Activated naive CD4-positive, alpha-beta T cell treated with anti-CD3 and anti-CD28 coated beads, Interleukin-2, amount 50 U/mL, for 72 hours (primary cell): ENCODE results near the gene LARP4B. TPM values are rescaled to one million over a fixed set of nuclear protein-coding genes. Genes with fewer than 3 reads are reported as not detected.

Source experiments
- ATAC-seq, 2 donors: fragments of 150-1000 bp; cut with Tn5 transposase; 2 replicates each; pipeline ENCODE4 v1.10.0; 2021; ENCODE audit warnings: mild to moderate bottlenecking in 2 of 2, moderate library complexity in 2 of 2
- DNase-seq, 2 donors: peaks; one replicate each; pipeline ENCODE4 v3.0.0; 2021 to 2022; ENCODE audit warnings: low spot score in 2 of 2
- H3K27ac Mint-ChIP-seq, 2 donors: one replicate each; pipeline ENCODE4 v1.8.0; 2022; ENCODE audit warnings: mild to moderate bottlenecking in 2 of 2, mixed read lengths in 2 of 2
- H3K36me3 Mint-ChIP-seq, 2 donors: one replicate each; pipeline ENCODE4 v1.8.0; 2022; ENCODE audit warnings: mixed read lengths in 2 of 2
- H3K9me3 Mint-ChIP-seq, 2 donors: one replicate each; pipeline ENCODE4 v1.8.0; 2022; ENCODE audit warnings: mixed read lengths in 2 of 2
- total RNA-seq, 2 donors: library from RNA; stranded (reverse); gene quantifications; one replicate each; pipeline ENCODE4 v1.2.3, GENCODE V29; 2022

Gene LARP4B
- 100 to 1,000 TPM in 1 of 2 donors, 10 to 100 TPM in 1; 87.4 to 122 TPM for total RNA-seq

DNA sequence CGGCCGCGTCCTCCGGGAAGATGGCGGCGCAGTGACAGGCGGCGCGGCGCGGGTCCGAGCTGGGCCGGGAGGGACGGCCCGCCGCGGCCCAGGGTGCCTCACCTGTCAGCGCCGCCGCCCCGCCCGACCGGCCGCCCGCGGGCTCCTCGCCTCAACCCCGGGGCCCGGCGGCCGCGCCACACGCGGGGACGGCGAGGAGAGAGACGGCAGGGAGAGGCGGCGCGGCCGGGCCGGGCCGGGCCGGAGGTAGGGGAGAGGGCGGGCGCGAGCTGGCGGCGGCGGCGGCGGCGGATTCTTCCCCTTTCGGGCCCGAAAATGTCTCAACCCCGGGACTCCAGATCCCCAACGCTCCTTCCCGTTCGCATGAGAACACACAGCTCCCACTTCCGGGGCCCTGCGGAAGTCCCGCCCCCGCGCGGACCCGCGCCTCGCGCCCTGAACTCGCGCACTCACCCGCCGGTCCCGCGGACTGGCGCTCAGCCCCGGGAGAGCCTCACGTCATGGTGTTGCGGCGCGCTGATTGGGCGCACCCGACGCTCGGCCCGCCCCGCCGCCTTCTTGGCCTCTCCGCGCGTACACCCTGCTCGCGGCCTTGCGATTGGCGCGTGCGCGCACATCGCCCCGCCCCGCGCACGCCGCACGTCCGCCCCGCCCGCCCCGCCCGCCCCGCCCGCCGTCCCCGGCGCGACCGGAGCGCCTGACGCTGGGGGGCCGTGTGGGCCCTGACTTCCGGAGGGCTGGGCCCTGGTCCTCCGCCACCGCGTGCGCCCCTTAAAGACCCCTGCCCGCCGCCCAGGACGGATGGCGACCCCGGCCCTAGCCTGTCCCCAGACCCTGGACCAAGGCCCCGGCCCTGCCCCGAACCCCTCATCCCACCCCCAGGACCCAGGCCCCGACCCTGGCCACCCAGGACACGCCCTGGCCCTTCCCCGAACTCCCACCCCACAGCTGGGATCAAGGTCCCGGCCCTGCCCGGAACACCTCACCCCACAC lies at the start of gene LARP4B:
TSS of gene LARP4B (minus strand) at position 380 of the 993 bp plus-strand sequence. CDS start 45,984 bp downstream, outside the sequence.
- peak within 1 kb of the TSS; percentile 92 to 98 for H3K27ac Mint-ChIP-seq
- peak; percentile 97 to 99 for DNase-seq
- H3K36me3 Mint-ChIP-seq = peaks cover 8 to 21% of the 10 kb centered on the region in 2 donors
- peak; percentile 97 to 98 for ATAC-seq
- H3K9me3 Mint-ChIP-seq = no peaks in the 10 kb centered on the region

DNA sequence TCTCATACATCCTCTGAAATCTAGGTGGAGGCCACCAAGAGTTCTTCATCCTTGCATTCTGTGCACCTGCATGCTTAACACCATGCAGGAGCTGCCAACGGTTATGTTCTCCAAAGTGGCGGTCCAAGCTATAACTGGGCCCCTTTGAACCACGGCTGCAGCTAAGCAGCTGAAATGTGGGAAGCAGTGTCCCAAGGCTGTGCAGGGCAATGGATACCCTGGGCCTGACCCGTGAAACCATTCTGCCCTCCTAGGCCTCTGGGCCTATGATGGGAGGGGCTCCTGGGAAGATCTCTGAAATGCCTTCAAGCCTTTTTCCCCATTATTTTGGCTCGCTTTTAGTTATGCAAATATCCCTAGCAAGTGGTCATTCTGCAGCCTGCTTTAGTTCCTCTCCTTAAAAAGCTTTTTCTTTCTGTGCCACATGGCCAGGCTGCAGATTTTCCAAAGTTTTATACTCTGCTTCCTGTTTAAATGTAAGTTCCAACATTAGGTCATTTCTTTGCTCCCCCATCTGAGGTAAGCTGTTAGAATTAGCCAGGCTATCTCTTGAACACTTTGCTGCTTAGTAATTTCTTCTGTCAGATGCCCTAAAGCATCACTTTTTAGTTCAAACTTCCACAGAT lies 49.1 kb upstream of the LARP4B start:
- Mint-ChIP-seq H3K36me3 (peaks cover 28% of the 10 kb centered on the region in 2 donors), H3K9me3 (peaks cover 14 to 24% of the 10 kb centered on the region in 2 donors), H3K27ac (no peak overlapping the region)
- no peak for ATAC-seq
- DNase-seq = peak in 1 of 2 donors; percentile 34

DNA sequence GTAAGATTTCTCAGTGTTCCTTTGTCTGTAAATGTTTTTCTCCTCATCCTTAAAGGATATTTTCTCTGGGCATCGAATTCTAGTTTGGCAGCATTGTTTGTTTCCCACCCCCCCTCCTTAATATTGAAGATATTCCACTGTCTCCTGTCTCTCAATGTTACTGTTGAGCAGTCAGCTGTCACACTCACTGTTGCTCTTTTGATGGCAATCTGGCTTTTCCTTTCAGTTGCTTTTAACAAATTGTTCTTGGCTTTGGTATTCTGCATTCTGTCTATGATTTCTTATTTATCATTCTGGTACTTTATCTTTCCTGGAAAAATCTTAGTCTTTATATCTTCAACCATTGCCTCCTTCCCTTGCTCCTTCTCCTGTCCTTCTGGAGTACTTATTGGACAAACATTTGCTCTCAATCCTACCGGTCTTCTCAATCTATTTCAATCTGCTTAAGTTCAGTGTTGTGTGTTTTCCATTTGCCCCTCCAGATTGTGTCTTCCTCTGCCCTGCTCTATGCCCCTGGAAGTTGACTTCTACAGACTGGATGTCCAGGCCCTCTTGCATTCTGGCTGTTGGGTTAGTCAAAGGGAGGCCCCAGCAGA lies 47.4 kb upstream of the LARP4B start:
- Mint-ChIP-seq H3K9me3 (peaks cover 14 to 24% of the 10 kb centered on the region in 2 donors), H3K36me3 (peaks cover 28% of the 10 kb centered on the region in 2 donors), H3K27ac (no peak overlapping the region)
- DNase-seq (no peak), ATAC-seq (no peak)

GRCh38 chr10:976316-976715 lies 44.8 kb upstream of the LARP4B start:
- ATAC-seq (no peak), DNase-seq (no peak)
- peaks cover 26 to 28% of the 10 kb centered on the region in 2 donors for H3K36me3 Mint-ChIP-seq
- H3K27ac Mint-ChIP-seq = no peak overlapping the region
- H3K9me3 Mint-ChIP-seq = peaks cover 14 to 24% of the 10 kb centered on the region in 2 donors

GRCh38 chr10:974785-975074 lies 43.2 kb upstream of the LARP4B start:
- H3K36me3 Mint-ChIP-seq = peaks cover 12 to 17% of the 10 kb centered on the region in 2 donors
- DNase-seq (no peak), ATAC-seq (no peak)
- peaks cover 7 to 16% of the 10 kb centered on the region in 2 donors for H3K9me3 Mint-ChIP-seq
- H3K27ac Mint-ChIP-seq = no peak overlapping the region

DNA sequence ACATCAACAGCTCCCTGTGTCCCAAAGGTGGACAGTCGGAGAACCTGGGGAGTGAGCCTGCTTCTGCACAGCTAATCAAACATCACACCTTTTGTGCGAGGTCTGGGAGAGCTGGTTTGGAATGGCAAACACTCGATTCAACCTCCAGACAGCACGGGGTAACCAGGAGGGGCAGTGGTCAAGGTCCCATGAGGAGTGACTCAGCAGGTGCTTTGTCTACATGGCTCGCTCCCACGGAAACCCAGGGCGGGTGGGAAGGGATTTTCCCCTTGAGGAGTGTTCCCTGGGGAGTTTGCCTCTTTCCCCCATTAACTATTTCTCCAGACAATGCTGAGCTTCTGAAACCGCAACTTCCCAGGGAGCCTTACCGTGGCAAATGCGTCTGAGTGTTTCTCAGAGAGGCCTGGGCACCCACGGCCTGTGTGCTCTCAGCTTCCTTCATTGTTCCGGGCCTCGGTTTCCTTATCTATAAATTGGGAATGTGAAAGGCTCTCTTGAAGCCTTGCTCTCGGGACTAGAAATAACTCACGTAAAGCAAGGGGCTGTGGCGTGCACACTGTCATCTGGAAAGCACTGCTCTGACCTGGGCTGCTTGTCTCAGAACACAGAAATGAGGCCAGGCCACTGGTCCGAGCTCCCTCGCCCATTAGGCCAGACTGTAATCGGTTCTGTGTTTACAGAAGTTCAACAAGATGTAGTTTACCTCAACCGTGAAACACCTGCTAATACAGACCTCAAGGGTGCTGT lies 42.7 kb upstream of the LARP4B start:
- H3K36me3 Mint-ChIP-seq = peaks cover 7 to 11% of the 10 kb centered on the region in 2 donors
- peaks cover 6 to 15% of the 10 kb centered on the region in 2 donors for H3K9me3 Mint-ChIP-seq
- no peak overlapping the region for H3K27ac Mint-ChIP-seq
- DNase-seq (no peak), ATAC-seq (no peak)

- ATAC-seq = no peak
- no peak overlapping the region for H3K27ac Mint-ChIP-seq
Measured at GRCh38 chr10:972763-973162, 41.3 kb upstream of the LARP4B start.

DNA sequence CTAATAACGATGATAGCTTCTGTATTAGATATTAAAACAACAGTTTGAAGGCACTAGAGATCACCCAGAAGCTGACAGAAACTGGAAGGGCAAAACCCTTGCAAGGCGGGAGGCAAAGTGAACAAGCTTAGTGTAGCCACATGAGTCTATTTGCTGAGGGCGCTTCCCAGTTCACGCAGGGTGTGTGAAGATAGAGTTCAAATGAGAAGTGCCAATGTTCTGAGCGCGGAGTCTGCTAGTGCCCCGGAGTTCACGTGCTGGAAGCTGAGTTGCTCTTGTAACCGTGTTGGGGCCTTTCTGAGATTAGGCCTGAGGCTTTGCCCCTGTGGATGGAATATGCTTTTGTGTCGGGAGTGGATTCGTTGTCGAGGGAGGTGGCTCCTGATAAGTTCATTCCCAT lies 40.1 kb upstream of the LARP4B start:
- Mint-ChIP-seq H3K27ac (no peak overlapping the region), H3K9me3 (peaks cover 0 to under 1% of the 10 kb centered on the region in 2 donors), H3K36me3 (peaks cover 0 to 4% of the 10 kb centered on the region in 2 donors)
- ATAC-seq = no peak
- DNase-seq = no peak

More at GRCh38 chr10:972763-973162, 41.3 kb upstream of the LARP4B start:
- no peak for DNase-seq
- Mint-ChIP-seq H3K9me3 (peaks cover 0 to 4% of the 10 kb centered on the region in 2 donors), H3K36me3 (peaks cover 0 to 6% of the 10 kb centered on the region in 2 donors)

DNA sequence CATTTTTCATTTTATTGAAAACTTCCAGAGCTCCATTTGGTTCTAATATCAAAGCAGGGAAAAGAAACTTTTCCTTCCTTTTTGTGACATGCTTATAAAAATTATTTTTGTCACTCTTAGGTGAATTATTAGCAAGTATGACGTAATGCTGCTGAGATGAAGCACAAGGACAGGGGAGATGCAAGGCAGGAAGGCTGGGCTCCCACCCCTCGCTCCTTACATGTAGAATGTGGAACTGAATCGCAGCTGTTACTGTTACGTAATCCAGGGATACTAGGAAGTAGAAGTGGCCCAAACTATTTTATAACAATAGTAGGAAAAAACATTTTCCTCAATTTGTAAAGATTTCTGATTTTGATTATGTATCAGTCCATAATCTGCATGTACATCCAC lies 39.6 kb upstream of the LARP4B start:
- peaks cover 0 to 3% of the 10 kb centered on the region in 2 donors for H3K9me3 Mint-ChIP-seq
- DNase-seq (no peak), ATAC-seq (no peak)
- no peaks in the 10 kb centered on the region for H3K36me3 Mint-ChIP-seq
- H3K27ac Mint-ChIP-seq = no peak overlapping the region

GRCh38 chr10:970311-971149 lies 39.0 kb upstream of the LARP4B start:
- DNase-seq (no peak), ATAC-seq (no peak)
- Mint-ChIP-seq H3K9me3 (peaks cover 0 to 4% of the 10 kb centered on the region in 2 donors), H3K36me3 (no peaks in the 10 kb centered on the region), H3K27ac (no peak overlapping the region)

DNA sequence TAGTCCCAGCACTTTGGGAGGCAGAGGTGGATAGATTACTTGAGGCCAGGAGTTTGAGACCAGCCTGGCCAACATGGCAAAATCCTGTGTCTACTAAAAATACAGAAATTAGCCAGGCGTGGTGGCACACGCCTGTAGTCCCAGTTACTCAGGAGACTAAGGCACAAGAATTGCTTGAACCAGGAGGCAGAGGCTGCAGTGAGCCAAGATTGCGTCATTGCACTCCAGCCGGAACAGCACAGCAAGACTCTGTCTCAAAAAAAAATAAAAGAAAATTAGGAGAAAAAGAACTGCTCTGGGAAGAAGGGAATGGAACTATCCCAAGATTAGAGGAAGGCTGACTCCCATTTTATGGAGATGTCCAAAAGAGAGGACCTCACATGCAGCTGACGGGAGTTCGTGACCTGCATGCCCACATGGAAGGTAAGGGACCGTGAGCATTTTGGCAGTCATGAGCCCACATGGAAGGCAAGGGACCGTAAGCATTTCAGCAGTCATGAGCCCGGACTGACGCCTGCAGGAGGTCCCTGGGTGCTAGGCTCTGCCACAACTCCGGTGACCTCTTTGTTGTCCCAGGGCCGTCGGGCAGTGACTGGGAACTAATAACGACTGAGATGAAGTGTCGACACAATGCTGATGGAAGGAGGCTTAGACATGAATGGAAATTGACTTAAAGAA lies 38.1 kb upstream of the LARP4B start:
- DNase-seq (no peak), ATAC-seq (no peak)
- H3K27ac Mint-ChIP-seq = no peak overlapping the region
- no peaks in the 10 kb centered on the region for H3K36me3 Mint-ChIP-seq
- peaks cover 0 to 4% of the 10 kb centered on the region in 2 donors for H3K9me3 Mint-ChIP-seq

- Mint-ChIP-seq H3K9me3 (peaks cover 0 to 4% of the 10 kb centered on the region in 2 donors), H3K36me3 (no peaks in the 10 kb centered on the region), H3K27ac (no peak overlapping the region)
- ATAC-seq (no peak), DNase-seq (no peak)
Measured at GRCh38 chr10:968546-969199, 37.2 kb upstream of the LARP4B start.

- Mint-ChIP-seq H3K27ac (no peak overlapping the region), H3K9me3 (peaks cover 0 to 4% of the 10 kb centered on the region in 2 donors), H3K36me3 (no peaks in the 10 kb centered on the region)
- DNase-seq (no peak), ATAC-seq (no peak)
Measured at GRCh38 chr10:966466-967235, 35.1 kb upstream of the LARP4B start.

GRCh38 chr10:964988-965417 lies 33.5 kb upstream of the LARP4B start:
- DNase-seq = no peak
- Mint-ChIP-seq H3K36me3 (no peaks in the 10 kb centered on the region), H3K9me3 (peaks cover 0 to 4% of the 10 kb centered on the region in 2 donors), H3K27ac (no peak overlapping the region)
- no peak for ATAC-seq
